ENCODE measurements around the gene KCNK16.

KCNK16 gene

GRCh38 chr6:39301606-39302005 is 20.9 kb downstream of the KCNK16 start:
- Histone ChIP-seq H3K27ac (no peak overlapping the region), H4K20me1 (ENCODE audit: insufficient read depth) (no peaks in the 10 kb centered on the region), H3K9ac (no peak overlapping the region), H3K27me3 (ENCODE audit: insufficient read depth, low read depth) (no peaks in the 10 kb centered on the region), H3K4me2 (no peak overlapping the region), H3K4me3 (IDR thresholded peaks at IDR 0.05; ENCODE audit: insufficient read depth, low read depth, low read length) (no peak overlapping the region), H3K36me3 (ENCODE audit: insufficient read depth) (no peaks in the 10 kb centered on the region), H2AFZ (ENCODE audit: low read depth) (no peak overlapping the region), H3K79me2 (ENCODE audit: insufficient read depth, low read depth) (no peaks in the 10 kb centered on the region), H3K4me1 (ENCODE audit: low read depth, poor library complexity, severe bottlenecking) (peaks cover 3% of the 10 kb centered on the region)
- TF ChIP-seq CTCF (conservative IDR thresholded peaks at IDR 0.05; ENCODE audit: low read depth, low read length): no peak; the same call in 1 of the 2 replicates

- Histone ChIP-seq H3K79me2 (ENCODE audit: insufficient read depth, low read depth) (no peaks in the 10 kb centered on the region), H3K27ac (no peak overlapping the region), H2AFZ (ENCODE audit: low read depth) (no peak overlapping the region), H3K27me3 (ENCODE audit: insufficient read depth, low read depth) (no peaks in the 10 kb centered on the region), H4K20me1 (ENCODE audit: insufficient read depth) (no peaks in the 10 kb centered on the region), H3K4me2 (no peak overlapping the region), H3K36me3 (ENCODE audit: insufficient read depth) (no peaks in the 10 kb centered on the region), H3K4me3 (IDR thresholded peaks at IDR 0.05; ENCODE audit: insufficient read depth, low read depth, low read length) (no peak overlapping the region), H3K9ac (no peak overlapping the region), H3K4me1 (ENCODE audit: low read depth, poor library complexity, severe bottlenecking) (peaks cover 3% of the 10 kb centered on the region)
- no peak for TF ChIP-seq CTCF (conservative IDR thresholded peaks at IDR 0.05; ENCODE audit: low read depth, low read length)
Measured at GRCh38 chr6:39300739-39301138, 21.8 kb downstream of the KCNK16 start.

GRCh38 chr6:39298061-39298460 is 24.4 kb downstream of the KCNK16 start:
- Histone ChIP-seq H3K4me2 (no peak overlapping the region), H3K9ac (no peak overlapping the region), H3K27me3 (ENCODE audit: insufficient read depth, low read depth) (no peaks in the 10 kb centered on the region), H2AFZ (ENCODE audit: low read depth) (no peak overlapping the region), H3K36me3 (ENCODE audit: insufficient read depth) (no peaks in the 10 kb centered on the region), H3K4me1 (ENCODE audit: low read depth, poor library complexity, severe bottlenecking) (peaks cover 3% of the 10 kb centered on the region), H3K27ac (no peak overlapping the region), H4K20me1 (ENCODE audit: insufficient read depth) (no peaks in the 10 kb centered on the region), H3K4me3 (IDR thresholded peaks at IDR 0.05; ENCODE audit: insufficient read depth, low read depth, low read length) (no peak overlapping the region), H3K79me2 (ENCODE audit: insufficient read depth, low read depth) (no peaks in the 10 kb centered on the region)
- TF ChIP-seq CTCF (conservative IDR thresholded peaks at IDR 0.05; ENCODE audit: low read depth, low read length): no peak

GRCh38 chr6:39296745-39297640 is 25.5 kb downstream of the KCNK16 start:
- Histone ChIP-seq H3K4me2 (no peak overlapping the region), H2AFZ (ENCODE audit: low read depth) (no peak overlapping the region), H3K4me1 (ENCODE audit: low read depth, poor library complexity, severe bottlenecking) (no peaks in the 10 kb centered on the region), H3K9ac (no peak overlapping the region), H3K27me3 (ENCODE audit: insufficient read depth, low read depth) (no peaks in the 10 kb centered on the region), H4K20me1 (ENCODE audit: insufficient read depth) (no peaks in the 10 kb centered on the region), H3K36me3 (ENCODE audit: insufficient read depth) (no peaks in the 10 kb centered on the region), H3K27ac (no peak overlapping the region), H3K79me2 (ENCODE audit: insufficient read depth, low read depth) (no peaks in the 10 kb centered on the region), H3K4me3 (IDR thresholded peaks at IDR 0.05; ENCODE audit: insufficient read depth, low read depth, low read length) (no peak overlapping the region)
- no peak for TF ChIP-seq CTCF (conservative IDR thresholded peaks at IDR 0.05; ENCODE audit: low read depth, low read length)

All from KMS-11 (cell line).